Endothelial cell of umbilical vein (primary cell): ENCODE measurements around the gene GVQW3. TPM values are rescaled to one million over a fixed set of nuclear protein-coding genes. Genes with fewer than 3 reads are reported as not detected.

Experiments used
- BruUV-seq: library from RNA; stranded (reverse); fragments of 400-500 nt; replicated peaks from 2 replicates; lab custom pipeline; 2021; lab: Mats Ljungman, UMichigan
- CTCF ChIA-PET: fragments of 300-600, 350-600 bp; sonication (Branson Sonifier 250); formaldehyde crosslinking; loops from one replicate; lab custom pipeline; 2021; ENCODE audit warnings: antibody characterized with exemption, inconsistent platforms; lab: Charles Lee
- POLR2A ChIA-PET: fragments of 300-600, 350-600 bp; sonication (Branson Sonifier 250); formaldehyde crosslinking; loops from one replicate; lab custom pipeline; 2021; ENCODE audit warnings: antibody characterized with exemption, inconsistent platforms; lab: Charles Lee
- DNase-seq: peaks from one replicate; pipeline ENCODE4 v3.0.0-alpha.2; 2011; ENCODE audit warnings: low read depth, low spot score
- FAIRE-seq: peaks from 2 replicates; lab custom pipeline; 2011; peaks lifted over from hg19 to GRCh38; lab: Jason Lieb, UNC
- H2AFZ ChIP-seq: 2 replicates; pipeline ENCODE4 v1.6.0; 2012; ENCODE audit warnings: low read depth, low read length, control low read depth, inconsistent platforms
- H3K27ac ChIP-seq: 2 replicates; pipeline ENCODE4 v1.5.1; 2011; ENCODE audit warnings: low read depth, mild to moderate bottlenecking, control low read depth, low read length, moderate library complexity; ENCODE audit not compliant: insufficient read depth
- H3K27me3 ChIP-seq, 2 experiments: 2 replicates each; pipeline versions ENCODE4 v1.6.0 to v1.6.1; 2011; ENCODE audit warnings: low read length in 2 of 2, mixed read lengths in 1 of 2; ENCODE audit not compliant: control insufficient read depth in 2 of 2, insufficient read depth in 2 of 2
- H3K36me3 ChIP-seq, 2 experiments: 2 replicates in 1 of 2; 3 replicates in 1 of 2; pipeline ENCODE4 v1.5.1; 2011; ENCODE audit warnings: low read length in 2 of 2, mild to moderate bottlenecking in 1 of 2, moderate library complexity in 1 of 2; ENCODE audit not compliant: control insufficient read depth in 2 of 2, insufficient read depth in 2 of 2; ENCODE audit errors: extremely low read depth in 1 of 2
- H3K4me1 ChIP-seq: 3 replicates; pipeline ENCODE4 v1.5.1; 2011; ENCODE audit warnings: mild to moderate bottlenecking, low read length; ENCODE audit not compliant: control insufficient read depth, insufficient read depth; ENCODE audit errors: extremely low read depth
- H3K4me2 ChIP-seq: 2 replicates; pipeline ENCODE4 v1.6.1; 2011; ENCODE audit warnings: low read length, control low read depth, mixed read lengths; ENCODE audit not compliant: insufficient read depth
- H3K4me3 ChIP-seq, 3 experiments: fragments of 200-600 bp in 1 of 3; sonication (generic), shearing (Covaris generic) in 1 of 3; replicated peaks in 1 of 3; 2 replicates each; pipeline ENCODE4 v1.5.1; 2011 to 2016; ENCODE audit warnings: control low read depth in 3 of 3, low read length in 3 of 3, mild to moderate bottlenecking in 2 of 3, inconsistent platforms in 1 of 3, low read depth in 1 of 3, moderate library complexity in 1 of 3; ENCODE audit not compliant: insufficient read depth in 1 of 3
- H3K79me2 ChIP-seq: 2 replicates; pipeline ENCODE4 v1.6.0; 2012; ENCODE audit warnings: low read length, inconsistent platforms; ENCODE audit not compliant: control insufficient read depth, insufficient read depth
- H3K9ac ChIP-seq: replicated peaks from 2 replicates; pipeline ENCODE3; 2011; ENCODE audit warnings: low read length, control low read depth; ENCODE audit not compliant: insufficient read depth; ENCODE audit errors: extremely low read depth
- H3K9me1 ChIP-seq: replicated peaks from 3 replicates; pipeline ENCODE4 v1.6.0; 2011; ENCODE audit warnings: mild to moderate bottlenecking, low read length; ENCODE audit not compliant: control insufficient read depth, insufficient read depth; ENCODE audit errors: extremely low read depth
- H3K9me3 ChIP-seq: replicated peaks from 2 replicates; pipeline ENCODE4 v1.5.1; 2012; ENCODE audit warnings: low read length, inconsistent platforms; ENCODE audit not compliant: control insufficient read depth, insufficient read depth
- H4K20me1 ChIP-seq: replicated peaks from 2 replicates; pipeline ENCODE3; 2011; ENCODE audit warnings: mild to moderate bottlenecking, low read length; ENCODE audit not compliant: control insufficient read depth, insufficient read depth; ENCODE audit errors: extremely low read depth
- CTCF ChIP-seq, 2 donors: IDR thresholded peaks; 1 replicate in 1 of 2; 2 replicates in 1 of 2; pipeline ENCODE4 v1.5.1; 2011; ENCODE audit warnings: low read length in 2 of 2, mild to moderate bottlenecking in 2 of 2, moderate library complexity in 2 of 2, control low read depth in 1 of 2, inconsistent platforms in 1 of 2, low read depth in 1 of 2; ENCODE audit not compliant: insufficient read depth in 1 of 2; ENCODE audit errors: extremely low read depth in 1 of 2
- EZH2 ChIP-seq: IDR thresholded peaks from 2 replicates; pipeline ENCODE4 v1.6.1; 2012; ENCODE audit warnings: borderline replicate concordance, low read depth, mild to moderate bottlenecking, moderate library complexity, low read length, inconsistent platforms; ENCODE audit not compliant: severe bottlenecking
- FOS ChIP-seq: IDR thresholded peaks from 2 replicates; pipeline ENCODE4 v1.6.1; 2011; ENCODE audit warnings: mild to moderate bottlenecking, low read length, moderate library complexity, borderline replicate concordance; ENCODE audit not compliant: insufficient read depth
- JUN ChIP-seq: IDR thresholded peaks from 2 replicates; pipeline ENCODE4 v1.6.1; 2011; ENCODE audit warnings: borderline replicate concordance, low read depth; ENCODE audit not compliant: insufficient read length, insufficient read depth
- MAX ChIP-seq: IDR thresholded peaks from 2 replicates; pipeline ENCODE4 v1.6.1; 2011; ENCODE audit not compliant: insufficient read depth, insufficient read length
- MYC ChIP-seq: IDR thresholded peaks from one replicate; pipeline ENCODE4 v1.6.1; 2011; ENCODE audit warnings: mild to moderate bottlenecking, low read depth, low read length
- POLR2A ChIP-seq: IDR thresholded peaks from 2 replicates; pipeline ENCODE4 v1.6.1; 2012; ENCODE audit warnings: low read depth, mild to moderate bottlenecking, control low read depth, low read length
- dilution Hi-C: fragments of 300-500 bp; cut with MboI; formaldehyde crosslinking; loops from one replicate; pipeline ENCODE4 v1.15.0; 2019; ENCODE audit warnings: low sequenced_read_pairs; ENCODE audit not compliant: extremely low pct_ligation_motif_present
- intact Hi-C: fragments of 100-400 bp; cut with micrococcal nuclease; formaldehyde crosslinking; loops from one replicate; pipeline ENCODE4 v1.10.0; 2022
- polyA plus RNA-seq, 4 experiments: library from polyadenylated mRNA; depleted of rRNA in 3 of 4; stranded (reverse) in 3 of 4; unstranded in 1 of 4; fragments of >200 nt; gene quantifications; 2 replicates each; pipeline versions ENCODE4 v1.2.1 to v1.2.3, GENCODE V29; 2011 to 2012; ENCODE audit warnings: missing spikeins in 1 of 4
- total RNA-seq: library from RNA; stranded (reverse); gene quantifications from 2 replicates; pipeline ENCODE4 v1.2.3, GENCODE V29; 2021

The GVQW3 gene
- total and polyA plus RNA-seq, 2 donors (not counting 3 experiments of a cell fraction or from before 2014, with no cell fraction given), result 1.0 to 2.8 TPM

- DNase-seq (peak; percentile 95), FAIRE-seq (peak; percentile 89)
- no TSS peak for BruUV-seq
- intact Hi-C loops (no loop called here), dilution Hi-C loops (no loop called here)
- H4K20me1 ChIP-seq, result peaks cover 3% of the 10 kb centered on the region
- H3K4me2 ChIP-seq, result peak overlapping the region; percentile 48
- no peak overlapping the region for H3K9ac ChIP-seq
- H3K4me3 ChIP-seq, result no peak overlapping the region
- H2AFZ ChIP-seq, result no peak overlapping the region
- TF ChIP-seq EZH2 (no peak), MAX (no peak), POLR2A (no peak), FOS (peak; percentile 80), MYC (no peak), CTCF (IDR thresholded peaks at IDR 0.05; ENCODE audit: extremely low read depth in 1 of 2, insufficient read depth in 1 of 2, low read depth in 1 of 2, low read length in 2 of 2) (no peak), JUN (peak; percentile 63)
- no peaks in the 10 kb centered on the region for H3K27me3 ChIP-seq
- peaks cover 88% of the 10 kb centered on the region for H3K79me2 ChIP-seq
- H3K36me3 ChIP-seq, result no peaks in the 10 kb centered on the region
- POLR2A ChIA-PET, result no interaction called here
- H3K27ac ChIP-seq, result peak overlapping the region; percentile 52
- H3K9me1 ChIP-seq, result no peaks in the 10 kb centered on the region
- CTCF ChIA-PET, result no interaction called here
- no peaks in the 10 kb centered on the region for H3K9me3 ChIP-seq
- peaks cover 9% of the 10 kb centered on the region for H3K4me1 ChIP-seq
These were observed 10.0 kb upstream of the GVQW3 start for GRCh38 chr11:76371170-76371569.
